KMS-11 (cell line): ENCODE data around the gene PACS1.

ENCODE experiments used
- H2AFZ ChIP-seq: fragments of 200-600 bp; sonication (generic); 2 replicates; pipeline ENCODE4 v1.6.1; 2016; ENCODE audit warnings: antibody characterized with exemption, mixed run types, low read depth
- H3K27ac ChIP-seq: fragments of 200-600 bp; sonication (generic); 2 replicates; pipeline ENCODE4 v1.6.1; 2016; ENCODE audit warnings: mild to moderate bottlenecking, mixed run types
- H3K27me3 ChIP-seq: fragments of 200-600 bp; sonication (generic); 2 replicates; pipeline ENCODE4 v1.6.1; 2017; ENCODE audit warnings: mild to moderate bottlenecking, low read depth, mixed run types, moderate library complexity; ENCODE audit not compliant: insufficient read depth
- H3K36me3 ChIP-seq: fragments of 200-600 bp; sonication (generic); 2 replicates; pipeline ENCODE4 v1.6.1; 2017; ENCODE audit warnings: mild to moderate bottlenecking, mixed run types; ENCODE audit not compliant: insufficient read depth
- H3K4me1 ChIP-seq: fragments of 200-600 bp; sonication (generic); 2 replicates; pipeline ENCODE4 v1.6.1; 2016; ENCODE audit warnings: mild to moderate bottlenecking, low read depth, mixed run types; ENCODE audit not compliant: poor library complexity, severe bottlenecking
- H3K4me2 ChIP-seq: fragments of 200-600 bp; sonication (generic); 2 replicates; pipeline ENCODE4 v1.7.0; 2016; ENCODE audit warnings: mild to moderate bottlenecking, mixed run types
- H3K4me3 ChIP-seq: fragments of 200-600 bp; sonication (generic); IDR thresholded peaks from 2 replicates; pipeline ENCODE4 v1.6.1; 2017; ENCODE audit warnings: low read depth, low read length, mixed read lengths; ENCODE audit not compliant: insufficient read depth
- H3K79me2 ChIP-seq: fragments of 200-600 bp; sonication (generic); 2 replicates; pipeline ENCODE4 v1.6.1; 2016; ENCODE audit warnings: low read depth, mixed run types; ENCODE audit not compliant: insufficient read depth
- H3K9ac ChIP-seq: fragments of 200-600 bp; sonication (generic); 2 replicates; pipeline ENCODE4 v1.6.1; 2016; ENCODE audit warnings: mild to moderate bottlenecking, mixed run types
- H4K20me1 ChIP-seq: fragments of 200-600 bp; sonication (generic); 2 replicates; pipeline ENCODE4 v1.6.1; 2016; ENCODE audit warnings: mild to moderate bottlenecking, mixed run types; ENCODE audit not compliant: insufficient read depth
- TF ChIP-seq, protein P1 (sequence below): fragments of 200-600 bp; sonication (generic); conservative IDR thresholded peaks from 2 replicates; pipeline ENCODE4 v1.6.1; 2017; ENCODE audit warnings: low read depth, mild to moderate bottlenecking, antibody characterized with exemption, low read length, moderate library complexity, mixed read lengths

The PACS1 gene

DNA sequence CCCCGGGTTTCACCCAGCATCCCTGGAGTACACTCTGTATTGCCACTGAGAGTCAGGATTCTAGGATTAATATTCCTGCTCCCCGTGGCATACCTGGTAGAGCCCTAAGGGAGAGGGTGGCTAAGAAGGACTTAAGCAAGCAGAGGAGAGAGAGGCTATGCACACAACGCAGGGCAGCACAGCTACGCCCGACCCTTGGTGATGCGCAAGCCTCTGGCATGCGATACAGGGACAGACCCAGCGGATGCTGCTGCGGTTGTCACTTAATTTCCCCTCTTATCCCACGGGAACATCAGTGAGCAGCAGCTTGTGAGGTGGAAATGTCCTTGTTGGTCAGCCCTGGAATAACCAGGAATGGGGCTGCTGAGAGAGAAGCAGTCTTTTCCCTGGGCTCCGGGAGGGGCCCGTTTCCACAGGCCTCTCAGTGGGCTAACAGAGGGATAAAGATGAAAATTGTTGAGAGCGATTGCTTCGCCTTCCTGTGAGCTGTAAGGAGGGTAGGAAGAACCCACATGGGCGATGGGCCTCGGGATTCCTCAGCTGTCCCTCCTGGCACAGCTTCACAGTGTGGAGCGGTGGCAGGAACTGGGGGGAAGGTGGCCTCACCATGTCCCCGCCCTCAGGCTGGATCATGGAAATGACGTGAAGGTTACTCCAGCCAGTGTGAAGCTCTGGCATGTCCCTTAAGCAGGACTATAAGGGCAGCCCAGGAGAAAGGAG lies 149.9 kb downstream of the PACS1 start:
- Histone ChIP-seq H3K79me2 (no peaks in the 10 kb centered on the region), H3K4me2 (no peak overlapping the region; the same call in 1 of the 2 replicates), H3K27ac (peak overlapping the region; percentile 100; the same call in 1 of the 2 replicates), H2AFZ (no peak overlapping the region), H3K4me3 (no peak overlapping the region), H3K27me3 (no peaks in the 10 kb centered on the region), H3K4me1 (peaks cover 33% of the 10 kb centered on the region), H3K9ac (no peak overlapping the region; the same call in 1 of the 2 replicates), H4K20me1 (no peaks in the 10 kb centered on the region), H3K36me3 (no peaks in the 10 kb centered on the region)
- TF ChIP-seq, protein P1, sequence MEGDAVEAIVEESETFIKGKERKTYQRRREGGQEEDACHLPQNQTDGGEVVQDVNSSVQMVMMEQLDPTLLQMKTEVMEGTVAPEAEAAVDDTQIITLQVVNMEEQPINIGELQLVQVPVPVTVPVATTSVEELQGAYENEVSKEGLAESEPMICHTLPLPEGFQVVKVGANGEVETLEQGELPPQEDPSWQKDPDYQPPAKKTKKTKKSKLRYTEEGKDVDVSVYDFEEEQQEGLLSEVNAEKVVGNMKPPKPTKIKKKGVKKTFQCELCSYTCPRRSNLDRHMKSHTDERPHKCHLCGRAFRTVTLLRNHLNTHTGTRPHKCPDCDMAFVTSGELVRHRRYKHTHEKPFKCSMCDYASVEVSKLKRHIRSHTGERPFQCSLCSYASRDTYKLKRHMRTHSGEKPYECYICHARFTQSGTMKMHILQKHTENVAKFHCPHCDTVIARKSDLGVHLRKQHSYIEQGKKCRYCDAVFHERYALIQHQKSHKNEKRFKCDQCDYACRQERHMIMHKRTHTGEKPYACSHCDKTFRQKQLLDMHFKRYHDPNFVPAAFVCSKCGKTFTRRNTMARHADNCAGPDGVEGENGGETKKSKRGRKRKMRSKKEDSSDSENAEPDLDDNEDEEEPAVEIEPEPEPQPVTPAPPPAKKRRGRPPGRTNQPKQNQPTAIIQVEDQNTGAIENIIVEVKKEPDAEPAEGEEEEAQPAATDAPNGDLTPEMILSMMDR: no peak

DNA sequence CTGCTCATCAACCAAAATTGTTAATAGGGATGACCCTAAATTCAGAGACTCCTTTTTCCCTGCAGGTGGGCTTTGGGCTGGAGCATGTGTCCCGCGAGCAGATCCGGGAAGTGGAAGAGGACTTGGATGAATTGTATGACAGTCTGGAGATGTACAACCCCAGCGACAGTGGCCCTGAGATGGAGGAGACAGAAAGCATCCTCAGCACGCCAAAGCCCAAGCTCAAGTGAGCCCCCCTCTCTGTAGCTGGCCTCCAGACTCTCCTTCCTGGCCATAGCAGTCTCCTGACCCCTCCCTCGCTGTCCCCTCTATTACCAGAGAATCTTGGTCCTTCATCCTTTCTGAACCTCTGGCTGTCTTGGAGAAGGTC lies 150.5 kb downstream of the PACS1 start:
- Histone ChIP-seq H3K27me3 (no peaks in the 10 kb centered on the region), H4K20me1 (no peaks in the 10 kb centered on the region), H3K79me2 (no peaks in the 10 kb centered on the region), H3K9ac (no peak overlapping the region; the same call in 1 of the 2 replicates), H3K4me2 (no peak overlapping the region; the same call in 1 of the 2 replicates), H3K36me3 (no peaks in the 10 kb centered on the region), H3K4me3 (no peak overlapping the region), H2AFZ (no peak overlapping the region), H3K27ac (peak overlapping the region; percentile 100), H3K4me1 (peaks cover 33% of the 10 kb centered on the region)
- TF ChIP-seq, protein P1: no peak

DNA sequence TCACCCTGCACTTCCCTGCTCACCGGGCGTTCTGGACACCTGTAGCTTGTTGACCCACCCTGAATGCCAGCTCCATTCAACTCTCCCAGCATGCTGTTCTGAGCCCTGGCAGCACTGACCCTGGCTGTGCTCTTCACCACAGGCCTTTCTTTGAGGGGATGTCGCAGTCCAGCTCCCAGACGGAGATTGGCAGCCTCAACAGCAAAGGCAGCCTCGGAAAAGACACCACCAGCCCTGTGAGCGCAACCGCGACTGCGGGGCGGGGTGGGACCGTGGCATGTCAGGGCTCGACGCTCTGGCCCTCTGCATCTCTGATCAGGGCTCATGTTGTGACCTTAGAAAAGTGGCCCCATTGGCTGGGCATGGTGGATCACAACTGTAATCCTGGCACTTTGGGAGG lies 150.9 kb downstream of the PACS1 start:
- peak overlapping the region; percentile 93; the same call in 1 of the 2 replicates for H3K9ac ChIP-seq
- no peak overlapping the region for H3K4me3 ChIP-seq
- no peaks in the 10 kb centered on the region for H4K20me1 ChIP-seq
- peak overlapping the region; percentile 100 for H3K27ac ChIP-seq
- no peaks in the 10 kb centered on the region for H3K36me3 ChIP-seq
- H3K27me3 ChIP-seq: no peaks in the 10 kb centered on the region
- H2AFZ ChIP-seq: no peak overlapping the region
- no peaks in the 10 kb centered on the region for H3K79me2 ChIP-seq
- TF ChIP-seq, protein P1: no peak
- H3K4me1 ChIP-seq: peaks cover 33% of the 10 kb centered on the region
- H3K4me2 ChIP-seq: peak overlapping the region; percentile 81; the same call in 1 of the 2 replicates

DNA sequence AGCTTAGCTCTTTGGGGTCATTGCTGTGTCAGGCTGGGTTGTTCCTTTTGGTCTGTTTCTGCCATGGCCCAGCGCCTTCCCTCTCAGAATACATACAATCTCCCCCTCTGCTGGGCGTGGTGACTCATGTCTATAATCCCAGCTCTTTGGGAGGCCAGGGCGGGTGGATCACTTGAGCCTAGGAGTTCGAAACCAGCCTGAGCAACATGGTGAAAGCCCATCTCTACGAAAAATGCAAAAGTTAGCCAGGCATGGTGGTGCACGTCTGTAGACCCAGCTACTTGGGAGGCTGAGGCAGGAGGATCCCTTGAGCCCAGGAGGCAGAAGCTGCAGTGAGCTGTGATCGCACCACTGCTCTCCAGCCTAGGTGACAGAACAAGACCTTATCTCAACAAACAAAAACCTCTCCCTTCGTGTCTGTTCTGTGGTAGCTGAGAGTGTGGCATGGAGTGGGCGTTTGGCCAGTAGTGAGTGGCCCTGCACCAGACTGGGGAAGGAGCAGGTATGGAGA lies 151.7 kb downstream of the PACS1 start:
- H3K9ac ChIP-seq: peak overlapping the region; percentile 93
- H3K36me3 ChIP-seq: no peaks in the 10 kb centered on the region
- peak overlapping the region; percentile 81 for H3K4me2 ChIP-seq
- no peaks in the 10 kb centered on the region for H3K27me3 ChIP-seq
- peak overlapping the region; percentile 32; the same call in 1 of the 2 replicates for H2AFZ ChIP-seq
- H3K27ac ChIP-seq: peak overlapping the region; percentile 100
- H3K4me3 ChIP-seq: no peak overlapping the region
- TF ChIP-seq, protein P1: no peak
- H3K79me2 ChIP-seq: no peaks in the 10 kb centered on the region
- H4K20me1 ChIP-seq: no peaks in the 10 kb centered on the region
- peaks cover 33% of the 10 kb centered on the region for H3K4me1 ChIP-seq
